HG02973 (cell line): ENCODE measurements around the gene MON2.

Source experiments
- ATAC-seq: cut with Tn5 transposase; IDR thresholded peaks from one replicate; pipeline ENCODE4 v1.9.1; 2021; ENCODE audit warnings: moderate library complexity; ENCODE audit not compliant: unreplicated experiment

The MON2 gene

DNA sequence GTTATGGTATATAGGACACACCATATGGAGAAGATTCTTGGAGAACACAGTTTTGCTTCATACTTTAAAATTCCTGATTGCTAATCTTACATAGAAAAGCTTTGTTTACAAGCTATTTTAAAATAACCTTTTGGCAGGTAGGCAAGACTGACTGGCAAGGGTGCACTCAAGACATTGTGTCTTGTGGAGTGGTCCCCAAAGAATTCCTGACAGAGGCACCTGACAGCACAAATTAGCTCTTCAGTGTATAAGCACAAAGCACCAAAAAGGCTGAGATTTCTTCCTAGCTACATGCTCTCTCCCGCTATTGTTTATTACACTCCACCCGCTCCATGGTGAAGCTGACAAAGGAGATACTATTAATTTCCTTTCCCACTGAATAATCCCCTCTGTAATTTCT is 139.4 kb downstream of the MON2 start:
- no peak for ATAC-seq

DNA sequence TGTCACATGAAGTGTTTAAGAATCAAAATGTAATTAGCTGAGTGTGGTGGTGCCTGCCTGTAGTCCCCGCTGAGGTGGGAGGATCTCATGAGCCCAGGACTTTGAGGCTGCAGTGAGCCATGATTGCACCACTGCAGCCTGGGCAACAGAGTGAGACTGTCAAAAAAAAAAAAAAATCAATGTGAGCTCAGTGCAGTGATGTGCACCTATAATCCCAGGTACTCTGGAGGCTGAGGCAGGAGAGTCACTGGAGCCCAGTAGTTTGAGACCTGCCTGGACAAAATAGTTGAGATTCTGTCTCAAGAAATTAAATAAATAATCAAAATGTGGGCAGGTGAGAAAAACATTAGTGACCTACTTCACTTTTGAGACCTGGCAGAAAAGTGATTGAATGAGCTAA is 140.0 kb downstream of the MON2 start:
- ATAC-seq = no peak

DNA sequence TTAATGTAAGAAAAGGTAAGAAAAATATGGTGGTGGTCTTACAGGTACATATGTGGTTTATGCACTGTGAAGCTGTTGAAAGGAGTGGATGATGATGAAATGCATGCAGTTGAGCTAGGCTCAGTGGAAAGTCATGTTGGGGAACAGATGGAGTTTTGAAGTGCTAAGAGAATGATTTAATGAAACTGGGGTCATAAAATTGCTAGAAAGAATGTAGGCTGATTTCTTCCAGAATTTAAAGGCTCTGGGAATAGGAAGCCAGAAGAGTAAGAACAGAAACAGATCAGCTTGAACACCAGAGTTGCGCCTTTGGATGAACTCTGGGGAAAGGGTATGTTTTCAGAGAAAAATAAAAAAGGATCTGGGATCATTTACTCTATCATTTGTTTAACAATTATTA is 146.5 kb downstream of the MON2 start:
- no peak for ATAC-seq

DNA sequence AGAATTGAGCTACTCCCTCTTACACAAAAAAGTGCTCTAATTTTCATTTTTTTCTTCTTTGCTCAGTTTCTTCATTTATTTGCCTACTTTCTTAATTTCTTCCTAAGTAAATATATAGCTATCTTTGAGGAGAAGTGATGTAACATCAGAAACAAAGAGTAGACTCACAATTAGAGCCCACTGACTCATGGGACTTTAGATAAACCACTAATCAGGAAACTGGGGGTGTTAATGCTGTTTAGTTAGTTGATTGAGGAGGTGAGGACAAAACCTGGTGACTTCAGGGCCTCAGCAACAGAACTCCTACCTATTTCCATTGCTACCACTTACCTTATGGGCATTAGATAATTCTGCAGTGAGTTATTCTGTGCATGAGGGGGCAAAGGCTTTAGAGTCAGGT is 151.7 kb downstream of the MON2 start:
- no peak for ATAC-seq

DNA sequence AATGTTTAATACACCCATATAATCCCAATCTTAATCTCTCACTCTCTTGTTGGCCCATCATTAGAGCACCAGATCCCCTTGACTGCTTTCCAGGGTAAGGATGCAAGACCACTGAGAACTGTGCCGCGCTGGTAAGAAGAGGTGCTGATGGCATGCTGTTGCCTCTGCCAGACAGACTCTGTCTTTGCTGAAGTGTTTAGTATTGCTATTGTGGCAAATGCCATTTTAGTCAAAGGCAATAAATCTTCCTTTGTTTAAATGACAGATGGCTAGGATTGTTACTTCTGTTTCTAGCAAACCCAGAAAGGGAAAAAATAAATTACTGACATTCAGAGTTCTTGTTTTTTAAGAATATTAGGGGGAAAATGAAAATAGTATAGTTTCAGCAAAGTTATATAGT is 152.3 kb downstream of the MON2 start:
- no peak for ATAC-seq

DNA sequence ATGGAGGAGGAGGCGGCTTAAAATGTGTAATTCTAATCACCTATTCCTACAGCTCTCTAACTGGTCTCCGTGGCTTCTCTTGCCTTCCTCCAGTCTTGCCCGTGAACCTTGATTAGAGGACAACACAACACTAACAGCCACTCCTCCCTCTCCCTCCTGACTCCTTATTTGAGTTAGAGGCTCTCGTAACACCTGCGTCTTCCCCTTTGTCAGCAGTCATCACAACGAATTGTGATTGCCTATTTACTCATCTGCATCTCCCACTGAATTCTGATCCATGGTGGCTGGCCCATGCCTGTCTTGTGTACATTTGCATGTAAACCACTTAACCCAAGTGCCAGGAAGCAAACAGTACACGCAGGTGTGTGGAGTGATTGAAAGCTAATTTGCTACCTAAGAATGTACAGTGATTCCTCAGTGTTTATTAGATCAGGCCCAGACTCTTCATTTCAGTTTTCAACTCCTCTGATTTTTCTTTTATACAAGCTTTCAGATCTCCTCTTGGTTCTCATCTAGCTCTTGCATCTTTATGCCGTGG is 154.5 kb downstream of the MON2 start:
- ATAC-seq = no peak

DNA sequence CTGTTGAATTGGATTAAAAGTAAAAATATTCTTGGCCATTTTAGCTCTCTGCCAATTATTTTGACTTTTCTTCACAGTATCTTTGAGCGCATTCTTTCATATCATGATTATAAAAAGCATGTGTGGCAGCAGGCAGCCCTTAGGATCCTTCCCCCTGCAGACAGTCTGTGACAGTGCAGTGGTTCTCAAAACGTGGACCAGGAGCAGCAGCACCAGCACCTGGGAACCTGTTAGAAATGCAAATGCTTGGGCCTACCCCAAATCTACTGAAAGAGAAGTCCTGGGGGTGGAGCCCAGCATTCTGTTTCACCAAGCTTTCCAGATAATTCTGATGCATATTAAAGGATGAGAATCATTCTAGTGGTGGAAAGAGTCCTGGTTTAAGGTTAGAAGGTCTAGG is 155.6 kb downstream of the MON2 start:
- no peak for ATAC-seq

DNA sequence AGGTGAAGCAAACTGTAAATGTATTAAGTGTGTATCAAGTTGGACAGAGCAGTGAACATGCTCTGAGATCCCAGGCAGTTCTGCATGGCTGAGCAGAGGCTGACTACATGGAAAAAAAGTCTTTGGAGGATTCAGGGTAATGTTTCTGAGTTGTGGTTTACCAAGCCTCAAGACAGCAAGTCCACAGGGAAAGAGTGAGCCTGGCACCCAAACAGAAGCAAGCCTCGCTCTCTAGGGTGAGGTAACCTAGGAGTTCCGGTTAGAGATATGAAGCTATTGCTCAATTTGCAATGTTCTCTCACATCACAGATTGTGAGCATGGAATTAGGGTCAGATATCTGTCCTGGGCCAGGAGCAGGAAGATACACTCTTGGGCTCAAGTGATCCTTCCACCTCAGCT is 158.6 kb downstream of the MON2 start:
- no peak for ATAC-seq

DNA sequence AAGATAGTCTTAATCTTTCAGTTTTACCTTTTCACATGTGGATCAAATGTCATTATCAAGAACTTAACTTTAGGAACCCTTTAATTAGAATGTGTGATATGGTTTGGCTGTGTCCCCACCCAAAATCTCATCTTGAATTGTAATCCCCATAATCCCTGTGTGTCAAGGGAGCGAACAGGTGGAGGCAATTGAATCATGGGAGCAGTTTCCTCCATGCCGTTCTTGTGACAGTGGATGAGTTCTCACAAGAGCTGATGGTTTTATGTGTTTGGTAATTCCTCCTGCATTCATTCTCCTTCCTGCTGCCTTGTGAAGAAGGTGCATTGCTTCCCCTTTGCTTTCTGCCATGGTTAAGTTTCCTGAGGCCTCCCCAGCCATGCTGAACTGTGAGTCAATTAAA is 160.6 kb downstream of the MON2 start:
- ATAC-seq = no peak

DNA sequence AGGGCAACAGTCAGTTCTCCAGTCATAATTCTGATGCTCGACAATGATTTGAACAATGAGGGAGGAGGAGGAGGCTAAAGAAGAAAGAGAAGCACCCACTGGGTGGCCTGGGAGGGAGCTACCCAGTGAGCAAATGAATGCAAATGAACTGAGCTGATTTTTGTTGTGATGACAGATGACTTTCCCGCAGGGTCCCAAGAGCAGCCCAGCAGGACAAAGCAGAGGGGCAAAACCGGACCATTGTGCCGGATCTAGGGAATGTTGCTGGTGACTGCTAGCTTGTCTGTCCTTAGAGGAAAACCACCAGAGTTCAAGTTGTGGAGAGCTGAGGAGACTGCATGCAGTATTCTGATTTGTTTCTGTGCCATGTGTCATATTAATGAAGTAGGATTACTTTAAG is 162.8 kb downstream of the MON2 start:
- ATAC-seq = no peak

DNA sequence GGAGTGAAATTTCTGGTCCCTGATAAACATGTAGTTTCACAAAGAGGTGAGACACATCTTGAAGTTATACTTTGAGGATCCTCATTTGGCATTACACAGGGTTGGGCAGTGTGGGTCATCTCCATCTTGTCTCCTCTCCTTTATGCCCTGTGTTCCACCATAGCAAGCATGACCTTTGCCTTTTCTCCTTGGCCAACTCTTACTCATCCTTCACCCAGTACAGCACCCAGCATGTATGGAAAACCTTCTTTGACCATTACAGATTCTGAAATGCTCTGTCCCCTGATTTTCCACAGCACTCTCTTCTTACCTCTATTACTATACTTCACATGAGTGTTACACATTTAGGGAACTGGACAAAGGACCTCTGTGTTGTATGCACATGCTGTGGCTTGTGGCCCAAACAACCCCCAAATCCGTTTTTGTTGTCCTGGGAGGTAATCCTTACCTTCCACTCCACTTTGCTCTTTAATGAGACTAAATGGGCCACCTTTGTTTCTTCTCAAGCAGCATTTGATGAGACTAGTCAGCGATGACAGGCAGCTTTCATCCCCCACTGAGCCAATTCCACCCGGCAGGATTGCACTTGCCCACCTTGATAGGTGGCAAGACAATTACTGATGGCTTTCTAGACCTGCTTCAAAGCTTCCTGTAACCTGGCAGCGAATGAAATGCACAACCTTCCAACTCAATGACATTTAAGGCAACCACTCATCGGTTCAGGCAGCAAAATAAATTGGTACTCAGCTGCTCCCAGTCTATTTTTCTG is 163.5 kb downstream of the MON2 start:
- no peak for ATAC-seq

DNA sequence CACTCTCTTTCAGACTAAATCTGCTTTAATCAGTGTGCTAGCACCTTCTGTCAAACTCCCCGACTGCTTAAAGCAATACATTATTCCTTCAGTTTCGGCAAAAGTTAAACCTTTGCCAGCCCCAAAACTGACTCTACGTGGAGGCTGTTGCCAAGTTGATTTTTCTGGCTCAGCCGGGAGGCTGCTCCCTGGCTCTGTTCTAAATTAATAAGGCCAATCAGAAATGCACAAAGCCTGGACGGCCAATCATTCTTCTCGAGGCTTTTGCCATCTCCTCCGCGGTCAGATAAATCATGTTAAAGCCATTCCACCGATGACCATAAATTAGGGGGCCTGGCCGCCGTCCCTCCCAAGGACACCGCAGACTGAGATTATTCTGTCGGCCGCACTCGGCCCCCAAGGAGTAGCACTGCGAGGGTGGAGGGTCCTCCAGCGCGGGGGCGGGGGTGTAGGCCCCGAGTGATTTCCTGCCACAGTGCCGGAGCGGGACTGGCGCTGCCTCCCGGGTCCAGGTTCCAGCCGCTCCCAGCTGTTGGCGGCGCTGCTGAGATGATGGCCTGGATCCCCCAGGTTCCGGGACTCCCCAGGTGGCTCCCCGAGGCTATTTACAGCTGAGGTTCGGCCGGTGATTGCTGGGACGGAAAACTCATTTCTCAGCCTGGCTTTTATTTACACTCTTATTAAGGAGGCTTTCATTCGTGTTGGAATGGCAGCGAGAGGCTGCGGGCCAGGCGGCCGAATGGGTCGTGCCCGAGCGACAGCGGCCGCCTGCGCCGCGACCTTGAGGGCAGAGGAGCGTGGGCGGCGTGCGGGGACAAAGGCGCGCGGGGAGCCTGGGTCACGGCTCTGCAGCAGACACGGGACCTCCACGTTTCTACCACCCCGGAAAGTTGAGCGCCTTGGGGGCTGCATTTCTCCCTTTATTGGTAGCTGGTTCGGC is 165.1 kb downstream of the MON2 start:
- ATAC-seq = peak; percentile 62

DNA sequence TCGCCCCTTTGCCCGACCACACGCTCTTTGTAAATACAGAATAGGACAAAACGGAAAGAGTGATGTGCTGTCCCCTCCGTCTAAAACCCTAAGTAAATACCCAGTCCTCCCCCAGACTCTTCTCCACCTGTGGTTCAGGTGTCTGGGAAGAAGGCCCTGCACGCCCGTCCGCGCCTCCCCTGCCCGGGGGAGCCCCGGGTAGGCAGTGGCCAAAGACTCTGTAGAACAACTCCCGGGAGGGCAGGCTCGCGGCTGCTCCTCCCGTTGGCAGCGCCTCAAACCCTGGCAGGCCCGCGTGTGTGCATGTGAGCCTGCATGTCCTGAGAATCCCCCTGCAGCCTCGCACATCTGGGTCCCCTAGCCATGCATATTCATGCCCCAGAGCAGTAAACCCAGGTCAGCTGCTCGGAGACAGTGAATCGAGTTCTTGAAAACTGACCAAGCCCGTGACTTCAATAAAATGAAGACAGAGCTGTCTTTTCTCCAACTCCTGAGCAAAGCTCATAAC is 165.8 kb downstream of the MON2 start:
- ATAC-seq = peak; percentile 33

DNA sequence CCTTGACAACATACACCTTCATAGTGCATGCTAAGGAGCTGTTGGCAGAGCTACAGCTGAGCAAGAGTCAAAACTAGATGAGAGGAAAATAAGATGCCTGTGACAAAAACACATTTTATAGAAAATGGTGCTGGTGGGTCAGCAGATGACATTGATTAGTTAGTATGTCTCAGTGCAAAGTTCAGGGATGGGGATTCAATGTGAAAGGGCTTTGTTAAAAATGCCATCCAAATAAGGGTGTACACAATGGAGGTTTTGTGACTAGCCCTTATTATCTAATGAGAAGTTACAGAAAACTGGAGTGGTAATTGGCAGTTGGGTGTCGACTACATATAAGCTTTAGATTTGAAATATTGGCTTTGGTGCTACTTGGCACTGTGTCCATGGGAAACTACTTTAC is 169.0 kb downstream of the MON2 start:
- ATAC-seq = no peak

DNA sequence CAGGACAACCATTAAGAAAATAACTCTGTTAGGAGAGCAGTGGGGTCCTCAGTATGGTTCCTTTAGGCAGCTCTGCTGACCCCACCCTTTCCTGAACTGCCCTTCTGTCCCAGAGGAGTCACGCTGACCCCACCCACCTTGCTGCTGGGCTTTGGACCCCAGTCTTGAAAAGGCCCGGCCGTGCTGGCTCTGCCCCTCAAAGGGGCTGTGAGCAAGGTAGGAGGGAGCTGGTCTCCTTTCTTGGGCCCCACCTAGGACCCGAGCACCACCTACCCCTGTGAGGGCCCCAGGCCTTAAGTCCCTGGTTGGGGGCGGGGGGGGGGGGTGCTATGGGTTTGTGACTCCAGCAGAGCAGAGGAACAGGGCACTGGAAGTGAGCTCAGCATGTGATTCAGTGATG is 171.1 kb downstream of the MON2 start:
- no peak for ATAC-seq

DNA sequence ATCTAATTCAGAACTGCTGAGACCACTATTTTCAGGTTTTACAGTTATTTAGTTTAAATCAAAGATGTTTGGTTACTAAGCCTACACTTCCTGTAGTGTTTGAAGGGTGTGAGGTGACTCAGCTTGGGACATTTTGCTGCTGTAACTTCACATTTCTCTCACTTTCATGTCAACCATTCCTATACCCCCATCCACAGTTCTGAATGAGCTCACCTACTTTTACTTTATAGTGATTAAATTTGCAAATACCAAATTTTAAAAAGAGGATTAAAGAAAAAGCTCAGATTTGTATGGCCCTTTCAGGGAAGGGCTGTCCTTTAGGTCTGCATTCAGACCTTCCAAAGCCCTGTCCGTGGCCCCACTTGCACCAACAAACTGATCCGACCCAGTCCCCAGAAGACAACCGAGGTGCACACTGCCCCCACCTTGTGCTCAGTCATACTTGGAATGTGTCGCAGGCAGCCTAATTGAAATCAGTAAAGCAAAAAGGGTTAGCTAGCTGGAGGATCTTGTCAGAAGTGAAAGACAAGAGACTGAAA is 174.4 kb downstream of the MON2 start:
- ATAC-seq = peak; percentile 93

DNA sequence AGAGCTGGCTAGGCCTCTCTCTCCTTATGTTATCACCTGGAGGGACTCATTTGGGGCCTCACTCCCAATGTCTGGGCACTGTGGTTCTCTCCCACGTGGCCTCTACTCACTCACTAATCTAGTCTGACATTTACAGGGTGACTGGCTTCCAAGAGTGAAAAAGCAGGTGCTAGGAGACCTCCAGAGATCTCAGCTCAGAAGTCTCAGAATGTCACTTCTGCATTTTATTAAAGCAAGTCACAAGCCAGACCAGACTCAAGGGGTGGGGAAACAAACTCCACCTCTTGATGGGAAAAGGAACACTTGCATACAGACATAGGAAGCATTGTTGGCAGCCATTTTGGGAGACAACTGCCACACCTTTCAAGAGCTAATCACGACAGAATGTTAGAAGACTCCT is 175.9 kb downstream of the MON2 start:
- no peak for ATAC-seq

DNA sequence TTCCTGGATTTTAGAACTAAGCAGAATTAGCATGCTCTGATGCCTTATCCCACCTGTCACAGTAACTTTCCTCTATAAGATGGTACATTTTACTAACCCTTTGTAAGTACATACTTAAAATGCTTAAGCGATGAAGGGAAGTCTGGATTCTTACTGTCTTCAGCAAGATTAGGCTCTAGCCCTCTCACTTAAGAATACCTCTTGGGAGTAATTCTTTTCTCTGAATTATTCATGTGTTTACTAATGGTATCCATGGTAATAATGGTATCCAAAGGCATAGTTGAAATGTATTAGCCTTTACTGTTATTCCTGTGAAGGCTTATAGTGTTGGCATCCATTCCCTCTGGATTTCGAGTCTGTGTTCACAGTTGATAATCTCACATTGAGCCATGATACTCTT is 176.9 kb downstream of the MON2 start:
- no peak for ATAC-seq

DNA sequence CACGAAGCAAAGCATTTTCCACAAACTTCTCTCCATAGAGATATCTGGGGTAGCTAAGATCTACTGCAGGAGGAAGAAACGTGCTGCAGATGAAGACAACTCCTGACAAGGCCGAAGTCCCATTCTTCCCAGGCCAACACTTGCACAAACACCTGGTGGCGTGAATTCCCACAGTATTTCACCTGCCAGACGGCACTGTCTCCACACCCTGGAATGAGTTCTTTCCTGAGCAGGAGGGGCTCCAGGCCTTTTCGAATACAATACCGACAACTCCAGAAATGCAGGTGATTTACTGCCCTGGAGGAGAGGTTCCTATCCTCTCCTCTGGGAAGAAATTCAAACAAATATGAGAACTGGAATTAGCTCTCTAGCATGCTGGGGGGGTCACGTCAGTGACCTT is 179.9 kb downstream of the MON2 start:
- ATAC-seq = no peak

DNA sequence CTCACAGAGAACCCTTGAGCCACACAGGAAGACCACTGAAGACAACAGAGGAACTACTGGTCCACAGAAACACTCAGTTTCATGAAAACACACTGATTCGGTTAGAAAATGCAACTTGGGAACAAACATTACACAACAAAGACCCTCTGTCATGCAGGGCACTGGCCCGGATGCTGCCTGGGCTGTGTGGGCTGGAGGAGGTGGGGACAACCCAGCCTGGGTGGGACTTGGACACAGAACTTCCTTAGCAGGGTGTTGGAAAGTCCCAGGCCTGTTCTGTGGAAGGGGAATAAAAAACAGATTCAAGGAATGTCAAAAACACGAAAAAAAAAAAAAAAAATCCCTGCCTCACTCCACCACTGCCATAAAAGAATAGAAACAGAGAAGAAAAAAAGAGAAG is 181.0 kb downstream of the MON2 start:
- ATAC-seq = no peak

DNA sequence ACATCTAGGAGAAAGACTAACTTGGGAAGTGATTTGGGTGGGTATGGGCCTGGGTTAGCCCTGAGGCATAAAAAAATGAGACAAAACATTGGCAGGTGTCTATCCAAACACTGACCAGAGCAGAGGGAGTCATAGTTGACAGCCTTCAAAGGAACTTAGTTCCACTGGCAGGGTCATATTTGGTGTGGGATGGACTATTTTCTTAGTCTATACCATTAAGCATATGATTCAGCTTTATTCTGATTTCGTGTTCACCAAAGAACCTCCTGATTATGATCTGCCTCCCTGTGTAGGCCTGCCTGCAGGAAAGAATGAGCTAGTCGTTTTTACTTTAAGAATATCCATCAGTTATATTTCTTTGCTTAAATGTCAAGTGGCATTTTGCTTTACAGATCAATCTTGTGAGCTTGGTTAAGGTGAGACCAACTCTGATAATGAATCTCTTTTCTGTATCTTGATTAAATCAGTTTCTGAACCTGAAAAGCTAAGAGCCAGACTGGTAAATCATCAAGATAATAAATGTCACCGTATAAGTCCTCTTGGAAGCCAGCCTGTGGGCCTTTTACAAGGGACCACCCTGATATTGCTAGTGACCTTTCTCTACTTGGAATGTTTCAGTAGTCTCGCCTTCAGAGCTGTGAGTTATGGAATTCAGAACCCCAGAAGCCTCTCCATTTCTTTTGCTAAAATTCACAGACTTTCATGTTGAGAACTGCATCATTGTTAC is 182.9 kb downstream of the MON2 start:
- no peak for ATAC-seq
